ENCODE data around the gene ARHGAP10. TPM values are rescaled to one million over a fixed set of nuclear protein-coding genes. Genes with fewer than 3 reads are reported as not detected.

Gene ARHGAP10
- polyA plus RNA-seq, 1 experiment = 20.2 TPM

GRCh38 chr4:148068065-148068911 is 336.4 kb downstream of the ARHGAP10 start:
- Histone ChIP-seq H3K36me3 (ENCODE audit: control insufficient read depth, insufficient read depth, low read length) (peaks cover 15% of the 10 kb centered on the region), H3K27me3 (ENCODE audit: control insufficient read depth, insufficient read depth, low read length) (no peaks in the 10 kb centered on the region), H3K4me3 (ENCODE audit: low read depth, low read length) (no peak overlapping the region)
- TF ChIP-seq CTCF (IDR thresholded peaks at IDR 0.05; ENCODE audit: insufficient read depth, low read depth, low read length) = no peak
- ChIA-PET POLR2A (no interaction called here), CTCF (no interaction called here)
- no peak for DNase-seq (ENCODE audit: low read depth)

GRCh38 chr4:148069086-148069894 is 337.4 kb downstream of the ARHGAP10 start:
- Histone ChIP-seq H3K36me3 (ENCODE audit: control insufficient read depth, insufficient read depth, low read length) (peaks cover 12% of the 10 kb centered on the region), H3K4me3 (ENCODE audit: low read depth, low read length) (no peak overlapping the region), H3K27me3 (ENCODE audit: control insufficient read depth, insufficient read depth, low read length) (no peaks in the 10 kb centered on the region)
- POLR2A ChIA-PET = no interaction called here
- no peak for DNase-seq (ENCODE audit: low read depth)
- no peak for TF ChIP-seq CTCF (IDR thresholded peaks at IDR 0.05; ENCODE audit: insufficient read depth, low read depth, low read length)
- CTCF ChIA-PET = interaction anchor here (0.9 kb wide), 1 partner anchor 8 kb away, joined by 3 read pairs; no protein-coding TSS in a partner anchor

GRCh38 chr4:148069895-148070178 is 337.9 kb downstream of the ARHGAP10 start:
- no peak for DNase-seq (ENCODE audit: low read depth)
- no peak overlapping the region for H3K4me3 ChIP-seq (ENCODE audit: low read depth, low read length)
- ChIA-PET POLR2A (no interaction called here), CTCF (interaction anchor here (0.9 kb wide), 1 partner anchor 8 kb away, joined by 3 read pairs; no protein-coding TSS in a partner anchor)
- no peak for TF ChIP-seq CTCF (IDR thresholded peaks at IDR 0.05; ENCODE audit: insufficient read depth, low read depth, low read length)
- H3K36me3 ChIP-seq (ENCODE audit: control insufficient read depth, insufficient read depth, low read length) = peaks cover 17% of the 10 kb centered on the region
- no peaks in the 10 kb centered on the region for H3K27me3 ChIP-seq (ENCODE audit: control insufficient read depth, insufficient read depth, low read length)

- no peaks in the 10 kb centered on the region for H3K27me3 ChIP-seq (ENCODE audit: control insufficient read depth, insufficient read depth, low read length)
- POLR2A ChIA-PET = no interaction called here
- H3K36me3 ChIP-seq (ENCODE audit: control insufficient read depth, insufficient read depth, low read length) = peaks cover 21% of the 10 kb centered on the region
- no peak for TF ChIP-seq CTCF (IDR thresholded peaks at IDR 0.05; ENCODE audit: insufficient read depth, low read depth, low read length)
- CTCF ChIA-PET = interaction anchor here (0.6 to 1.4 kb wide), 2 partner anchors 21 to 87 kb away, joined by 3 to 4 read pairs; no protein-coding TSS in a partner anchor
- no peak for DNase-seq (ENCODE audit: low read depth)
- no peak overlapping the region for H3K4me3 ChIP-seq (ENCODE audit: low read depth, low read length)
These were observed 339.1 kb downstream of the ARHGAP10 start for GRCh38 chr4:148071009-148071408.

- no peak for TF ChIP-seq CTCF (IDR thresholded peaks at IDR 0.05; ENCODE audit: insufficient read depth, low read depth, low read length)
- no peak for DNase-seq (ENCODE audit: low read depth)
- Histone ChIP-seq H3K27me3 (ENCODE audit: control insufficient read depth, insufficient read depth, low read length) (no peaks in the 10 kb centered on the region), H3K4me3 (ENCODE audit: low read depth, low read length) (no peak overlapping the region), H3K36me3 (ENCODE audit: control insufficient read depth, insufficient read depth, low read length) (peaks cover 21% of the 10 kb centered on the region)
- ChIA-PET POLR2A (no interaction called here), CTCF (no interaction called here)
These were observed 340.9 kb downstream of the ARHGAP10 start for GRCh38 chr4:148072789-148073188.

Data from BJ (cell line).